Coronary artery (tissue), 2 donors: Measurements from ENCODE around the gene ENO3.

Experiments used
- DNase-seq: peaks from one replicate; pipeline ENCODE4 v3.0.0-alpha.2; 2017; ENCODE audit warnings: low spot score
- H3K27ac ChIP-seq, 2 donors: fragments of 200-600 bp; sonication (generic); one replicate each; pipeline ENCODE4 v1.5.1; 2016 to 2019
- H3K4me3 ChIP-seq: fragments of 200-600 bp; sonication (generic); 2 replicates; pipeline ENCODE4 v1.5.1; 2016; ENCODE audit warnings: mild to moderate bottlenecking, moderate library complexity
- CTCF ChIP-seq: fragments of 200-600 bp; sonication (generic); IDR thresholded peaks from one replicate; pipeline ENCODE4 v1.5.1; 2019; ENCODE audit warnings: antibody characterized with exemption

The ENO3 gene

GRCh38 chr17:4997302-4998026 is 46.5 kb downstream of the ENO3 start, which contains the start of the genes INCA1 and KIF1C:
Gene INCA1 (minus strand): TSS chr17:4997522. CDS start chr17:4994437, 3,085 bp downstream.
Gene KIF1C (plus strand): TSS chr17:4997950. CDS start chr17:5000247, 2,297 bp downstream.
- peak; percentile 94 for DNase-seq
- TF ChIP-seq CTCF = no peak
- H3K4me3 ChIP-seq = peak within 1 kb of the TSS; percentile 99
- H3K27ac ChIP-seq = peak within 1 kb of the TSS; percentile 90 to 95

GRCh38 chr17:4998027-4998731 is 47.3 kb downstream of the ENO3 start:
- DNase-seq = peak; percentile 79
- Histone ChIP-seq H3K4me3 (peak overlapping the region; percentile 99), H3K27ac (peak overlapping the region; percentile 90 to 95)
- TF ChIP-seq CTCF = no peak

GRCh38 chr17:4998732-4999429 is 48.0 kb downstream of the ENO3 start:
- Histone ChIP-seq H3K27ac (peak overlapping the region; percentile 90 to 95), H3K4me3 (peak overlapping the region; percentile 99)
- no peak for TF ChIP-seq CTCF
- peak; percentile 72 for DNase-seq

GRCh38 chr17:4999430-5000093 is 48.6 kb downstream of the ENO3 start:
- H3K4me3 ChIP-seq = peak overlapping the region; percentile 99
- TF ChIP-seq CTCF = no peak
- DNase-seq = peak; percentile 54
- H3K27ac ChIP-seq = peak overlapping the region; percentile 83 to 90

DNA sequence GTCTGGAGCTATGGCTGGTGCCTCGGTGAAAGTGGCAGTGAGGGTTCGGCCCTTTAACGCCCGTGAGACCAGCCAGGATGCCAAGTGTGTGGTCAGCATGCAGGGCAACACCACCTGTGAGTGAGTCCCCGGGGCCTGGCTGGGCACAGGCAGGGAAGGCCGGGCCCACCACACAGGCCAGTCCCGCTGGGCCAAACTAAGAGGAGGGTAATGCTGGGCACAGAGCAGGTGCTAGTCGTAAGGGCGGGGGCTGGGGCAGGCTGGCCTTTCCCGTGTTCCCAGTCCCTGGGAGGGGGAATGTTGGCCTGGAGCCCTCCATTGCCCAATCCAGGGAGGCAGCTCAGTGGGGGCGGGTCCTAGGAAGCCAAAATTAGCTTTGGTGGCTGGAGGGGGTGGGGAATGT is 49.3 kb downstream of the ENO3 start:
- Histone ChIP-seq H3K4me3 (peak overlapping the region; percentile 99), H3K27ac (peak overlapping the region; percentile 83 to 90)

More for the DNA sequence above, 49.3 kb downstream of the ENO3 start:
- peak; percentile 91 for DNase-seq
- no peak for TF ChIP-seq CTCF
